H1 (cell line): ENCODE measurements around the gene SMIM23. TPM values are rescaled to one million over a fixed set of nuclear protein-coding genes. Genes with fewer than 3 reads are reported as not detected.

Experiments
- CTCF ChIA-PET: fragments of 300-600 bp; sonication (Branson Sonifier 250); formaldehyde crosslinking; loops from one replicate; lab custom pipeline; 2021; ENCODE audit not compliant: partially characterized antibody; lab: Charles Lee
- POLR2A ChIA-PET: fragments of 300-600 bp; sonication (Branson Sonifier 250); formaldehyde crosslinking; loops from one replicate; lab custom pipeline; 2021; ENCODE audit warnings: inconsistent platforms; ENCODE audit not compliant: partially characterized antibody; lab: Charles Lee
- DNase-seq, 2 experiments: peaks; one replicate each; pipeline versions ENCODE4 v3.0.0 to v3.0.0-alpha.2; 2010 to 2022; ENCODE audit warnings: low spot score in 2 of 2, low read depth in 1 of 2, mixed read lengths in 1 of 2
- FAIRE-seq: peaks from 2 replicates; lab custom pipeline; 2011; peaks lifted over from hg19 to GRCh38; lab: Jason Lieb, UNC
- H2AFZ ChIP-seq: 2 replicates; pipeline ENCODE4 v1.8.1; 2012; ENCODE audit warnings: low read length, inconsistent platforms
- H2AK5ac ChIP-seq: 2 replicates; pipeline ENCODE4 v1.6.1; 2013; ENCODE audit warnings: low read depth, low read length
- H2BK120ac ChIP-seq: replicated peaks from 2 replicates; pipeline ENCODE3; 2013; ENCODE audit warnings: low read depth, low read length, inconsistent platforms
- H2BK12ac ChIP-seq: 2 replicates; pipeline ENCODE4 v1.6.1; 2013; ENCODE audit warnings: low read depth, low read length
- H2BK15ac ChIP-seq: 2 replicates; pipeline ENCODE4 v1.6.1; 2013; ENCODE audit warnings: low read length
- H2BK20ac ChIP-seq: 2 replicates; pipeline ENCODE4 v1.6.1; 2013; ENCODE audit warnings: low read length
- H2BK5ac ChIP-seq: 2 replicates; pipeline ENCODE4 v1.6.1; 2013; ENCODE audit warnings: low read depth, low read length
- H3K14ac ChIP-seq: 2 replicates; pipeline ENCODE4 v1.6.1; 2013; ENCODE audit warnings: inconsistent platforms; ENCODE audit not compliant: insufficient read length
- H3K18ac ChIP-seq: 2 replicates; pipeline ENCODE4 v1.6.1; 2013; ENCODE audit warnings: low read length; ENCODE audit errors: extremely low read depth
- H3K23ac ChIP-seq: 2 replicates; pipeline ENCODE4 v1.6.1; 2013; ENCODE audit warnings: inconsistent platforms; ENCODE audit not compliant: insufficient read length
- H3K23me2 ChIP-seq: 2 replicates; pipeline ENCODE4 v1.6.1; 2013; ENCODE audit warnings: low read depth, low read length
- H3K27ac ChIP-seq: 2 replicates; pipeline ENCODE4 v1.6.1; 2011; ENCODE audit warnings: low read depth, low read length, inconsistent platforms
- H3K27me3 ChIP-seq, 4 experiments: replicated peaks in 1 of 4; 1 replicate in 1 of 4; 2 replicates in 3 of 4; pipeline versions ENCODE4 v1.6.1 to v1.8.1; 2011 to 2013; ENCODE audit warnings: low read length in 3 of 4, mild to moderate bottlenecking in 3 of 4, inconsistent platforms in 2 of 4, mixed read lengths in 2 of 4, moderate library complexity in 1 of 4; ENCODE audit not compliant: control insufficient read depth in 3 of 4, insufficient read depth in 3 of 4; ENCODE audit errors: extremely low read depth in 1 of 4
- H3K36me3 ChIP-seq, 4 experiments: 2 replicates each; pipeline versions ENCODE4 v1.6.1 to v1.8.1; 2011 to 2013; ENCODE audit warnings: mild to moderate bottlenecking in 4 of 4, low read length in 3 of 4, moderate library complexity in 2 of 4, control low read depth in 1 of 4, inconsistent platforms in 1 of 4; ENCODE audit not compliant: insufficient read depth in 4 of 4, control insufficient read depth in 2 of 4
- H3K4ac ChIP-seq: replicated peaks from 2 replicates; pipeline ENCODE3; 2013; ENCODE audit warnings: low read length, low read depth, mixed read lengths, inconsistent platforms; ENCODE audit not compliant: insufficient read length
- H3K4me1 ChIP-seq, 4 experiments: replicated peaks in 1 of 4; 1 replicate in 1 of 4; 2 replicates in 3 of 4; pipeline versions ENCODE4 v1.6.1 to v1.8.1; 2011 to 2013; ENCODE audit warnings: low read length in 3 of 4, inconsistent platforms in 2 of 4, mixed read lengths in 1 of 4; ENCODE audit not compliant: insufficient read depth in 4 of 4, control insufficient read depth in 3 of 4
- H3K4me2 ChIP-seq, 2 experiments: 2 replicates each; pipeline versions ENCODE4 v1.6.1 to v1.8.1; 2011 to 2013; ENCODE audit warnings: low read depth in 2 of 2, low read length in 2 of 2, control low read depth in 1 of 2, inconsistent platforms in 1 of 2, mild to moderate bottlenecking in 1 of 2; ENCODE audit not compliant: insufficient read depth in 1 of 2
- H3K4me3 ChIP-seq, 4 experiments: fragments of 200-600, 300-600 bp in 1 of 4; sonication (generic), shearing (Covaris generic), sonication (Bioruptor Twin) in 1 of 4; 2 replicates each; pipeline versions ENCODE4 v1.5.1 to v1.8.1; 2011 to 2016; ENCODE audit warnings: low read length in 4 of 4, low read depth in 3 of 4, control low read depth in 2 of 4, inconsistent platforms in 2 of 4, mild to moderate bottlenecking in 2 of 4, mixed read lengths in 1 of 4, moderate library complexity in 1 of 4; ENCODE audit not compliant: insufficient read depth in 2 of 4; ENCODE audit errors: extremely low read depth in 1 of 4
- H3K56ac ChIP-seq: replicated peaks from 2 replicates; pipeline ENCODE3; 2013; ENCODE audit warnings: low read depth, mild to moderate bottlenecking, mixed read lengths, low read length, inconsistent platforms; ENCODE audit not compliant: insufficient read length
- H3K79me1 ChIP-seq: 2 replicates; pipeline ENCODE4 v1.6.1; 2013; ENCODE audit warnings: low read depth, low read length, control low read depth
- H3K79me2 ChIP-seq, 2 experiments: 2 replicates each; pipeline versions ENCODE4 v1.6.1 to v1.8.1; 2012 to 2013; ENCODE audit warnings: low read length in 2 of 2, mild to moderate bottlenecking in 2 of 2, inconsistent platforms in 1 of 2; ENCODE audit not compliant: insufficient read depth in 2 of 2, control insufficient read depth in 1 of 2
- H3K9ac ChIP-seq, 4 experiments: replicated peaks in 1 of 4; 1 replicate in 1 of 4; 2 replicates in 3 of 4; pipeline versions ENCODE4 v1.6.1 to v1.8.1; 2011 to 2013; ENCODE audit warnings: low read depth in 3 of 4, low read length in 3 of 4, control low read depth in 2 of 4, mild to moderate bottlenecking in 2 of 4, moderate library complexity in 2 of 4, inconsistent platforms in 1 of 4; ENCODE audit errors: extremely low read depth in 1 of 4
- H3K9me3 ChIP-seq, 2 experiments: 2 replicates each; pipeline versions ENCODE4 v1.6.1 to v1.8.1; 2012 to 2013; ENCODE audit warnings: mild to moderate bottlenecking in 2 of 2, moderate library complexity in 2 of 2, control low read depth in 1 of 2, inconsistent platforms in 1 of 2, low read depth in 1 of 2, low read length in 1 of 2, mixed read lengths in 1 of 2; ENCODE audit not compliant: insufficient read depth in 2 of 2
- H4K20me1 ChIP-seq, 2 experiments: replicated peaks in 1 of 2; 2 replicates each; pipeline versions ENCODE3 to v1.8.1; 2011 to 2013; ENCODE audit warnings: inconsistent platforms in 2 of 2, low read length in 2 of 2, mild to moderate bottlenecking in 1 of 2; ENCODE audit not compliant: insufficient read depth in 2 of 2, control insufficient read depth in 1 of 2
- H4K5ac ChIP-seq: 2 replicates; pipeline ENCODE4 v1.6.1; 2013; ENCODE audit warnings: low read length, low read depth, mixed read lengths, inconsistent platforms; ENCODE audit not compliant: insufficient read length
- H4K8ac ChIP-seq: 2 replicates; pipeline ENCODE4 v1.8.0; 2013; ENCODE audit warnings: mild to moderate bottlenecking, moderate library complexity, low read length, inconsistent platforms; ENCODE audit not compliant: insufficient read depth; ENCODE audit errors: extremely low read depth
- H4K91ac ChIP-seq: replicated peaks from 2 replicates; pipeline ENCODE3; 2013; ENCODE audit warnings: low read length, mixed read lengths, inconsistent platforms; ENCODE audit not compliant: insufficient read length
- ASH2L ChIP-seq: fragments of 200-600, 300-600 bp; sonication (generic); IDR thresholded peaks from one replicate; pipeline ENCODE4 v1.7.1; 2017; ENCODE audit warnings: low read length
- CBX5 ChIP-seq: fragments of 300-800, 300-1000 bp; sonication (generic); IDR thresholded peaks from 2 replicates; pipeline ENCODE4 v1.7.1; 2016; ENCODE audit warnings: antibody characterized with exemption, low read length, low read depth
- HDAC6 ChIP-seq: IDR thresholded peaks from one replicate; pipeline ENCODE4 v1.7.1; 2012; ENCODE audit warnings: low read depth, mild to moderate bottlenecking, inconsistent platforms, low read length, moderate library complexity
- MAX ChIP-seq: IDR thresholded peaks from 2 replicates; pipeline ENCODE4 v1.6.1; 2012; ENCODE audit warnings: inconsistent platforms
- RFX5 ChIP-seq: IDR thresholded peaks from 2 replicates; pipeline ENCODE4 v1.6.1; 2011; ENCODE audit warnings: low read depth, low read length, improper control_type of control experiment, borderline replicate concordance
- SAP30 ChIP-seq: fragments of 300-600 bp; sonication (generic); IDR thresholded peaks from 2 replicates; pipeline ENCODE4 v1.7.1; 2012; ENCODE audit warnings: low read length, moderate library complexity, mild to moderate bottlenecking, inconsistent platforms; ENCODE audit not compliant: insufficient read depth, insufficient replicate concordance
- SP4 ChIP-seq: IDR thresholded peaks from 2 replicates; pipeline ENCODE4 v1.6.1; 2012; ENCODE audit warnings: low read length, inconsistent platforms
- TBP ChIP-seq: IDR thresholded peaks from 2 replicates; pipeline ENCODE4 v1.6.1; 2011; ENCODE audit warnings: low read depth, low read length, improper control_type of control experiment
- TEAD4 ChIP-seq: IDR thresholded peaks from 2 replicates; pipeline ENCODE4 v1.6.1; 2012; ENCODE audit warnings: low read depth, low read length, inconsistent platforms, mixed read lengths
- WGBS, 2 experiments: shearing (Covaris generic) in 1 of 2; methylation state at CpG; one replicate each; pipeline versions ENCODE4 v1.1.6 to v1.1.7; 2013 to 2015; ENCODE audit warnings: low lambda C conversion rate in 2 of 2, mixed read lengths in 2 of 2, inconsistent platforms in 1 of 2, low coverage in 1 of 2, missing lambda C conversion rate in 1 of 2; ENCODE audit not compliant: insufficient replicate concordance in 2 of 2, insufficient coverage in 1 of 2, insufficient read length in 1 of 2; ENCODE audit errors: extremely low coverage in 1 of 2, missing lambda C conversion rate in 1 of 2; 5-methylcytosine and 5-hydroxymethylcytosine counted together
- polyA plus RNA-seq, 7 experiments: library from polyadenylated mRNA; depleted of rRNA in 3 of 7; stranded (reverse) in 5 of 7; unstranded in 2 of 7; fragments of >200 nt in 5 of 7; fragments of 200-250 nt in 2 of 7; gene quantifications; 1 replicate in 5 of 7; 2 replicates in 1 of 7; 4 replicates in 1 of 7; pipeline versions ENCODE4 v1.2.1 to v1.2.3, GENCODE V29; 2011 to 2013; ENCODE audit warnings: missing spikeins in 2 of 7, mixed read lengths in 2 of 7
- total RNA-seq: library from RNA; stranded (reverse); fragmentation: NEBNext Ultra II Directional; extraction: Animal tissue kit (Norgen Biotek cat#: 25700); gene quantifications from 2 replicates; pipeline ENCODE4 v1.2.1, GENCODE V29; 2021

SMIM23 gene
- total and polyA plus RNA-seq, 2 of the 8 experiments (the other 6 are each of a cell fraction or from before 2014, with no cell fraction given), result not detected

DNA sequence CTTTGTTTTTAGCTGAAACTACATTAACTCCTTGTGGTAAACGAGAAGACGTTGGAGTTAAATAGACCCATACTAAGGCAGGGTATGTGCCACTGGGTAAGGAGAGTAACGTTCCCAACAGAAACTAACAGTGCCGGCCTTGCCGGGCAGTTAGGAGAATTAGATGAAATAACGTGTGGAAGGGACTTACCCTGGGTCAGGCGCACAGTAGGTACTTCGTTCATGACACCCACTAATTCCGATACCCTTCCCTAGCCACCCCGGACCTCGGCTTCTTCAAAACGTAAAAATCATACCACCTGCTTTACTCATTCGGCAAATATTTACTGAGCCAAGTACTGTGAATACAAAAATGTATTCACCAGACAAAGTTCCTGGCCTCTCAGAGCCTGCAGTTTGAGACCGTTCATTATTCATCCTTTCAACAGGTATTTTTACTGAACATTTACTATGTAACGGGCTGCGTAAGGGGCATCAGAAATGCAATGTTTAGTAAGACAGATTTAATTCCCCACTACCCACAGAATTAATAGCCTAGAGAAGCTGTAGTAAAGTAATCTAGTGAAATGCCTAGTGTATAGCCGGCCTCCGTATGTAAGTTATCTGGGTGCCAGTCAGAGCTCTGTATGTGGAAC lies 3.2 kb upstream of the SMIM23 start:
- Histone ChIP-seq H3K79me1 (no peaks in the 10 kb centered on the region), H2BK20ac (no peak overlapping the region), H2BK120ac (no peak overlapping the region), H3K9me3 (no peaks in the 10 kb centered on the region), H2BK5ac (no peak overlapping the region), H2AK5ac (no peak overlapping the region), H2BK15ac (no peak overlapping the region), H3K27ac (no peak overlapping the region), H3K23ac (no peak overlapping the region), H3K4ac (no peak overlapping the region), H3K27me3 (no peaks in the 10 kb centered on the region), H4K20me1 (no peaks in the 10 kb centered on the region), H2BK12ac (no peak overlapping the region), H4K5ac (no peak overlapping the region), H3K9ac (no peak overlapping the region), H3K36me3 (no peaks in the 10 kb centered on the region), H2AFZ (0 out of 2 replicates have a peak overlapping the region, but pooled peaks have one; percentile 11), H3K4me3 (no peak overlapping the region), H4K8ac (no peak overlapping the region), H3K14ac (no peak overlapping the region), H3K4me1 (no peaks in the 10 kb centered on the region; a peak in 1 of 7 replicates), H3K79me2 (no peaks in the 10 kb centered on the region), H3K18ac (no peak overlapping the region), H3K56ac (no peak overlapping the region), H3K23me2 (peaks cover 1% of the 10 kb centered on the region; the same call in 1 of the 2 replicates), H3K4me2 (no peak overlapping the region), H4K91ac (no peak overlapping the region)
- CTCF ChIA-PET, result interaction anchor here (1.0 to 2.0 kb wide), 5 partner anchors 9 to 26 kb away, joined by 3 to 5 read pairs (median 3); no protein-coding TSS in a partner anchor
- no peak for FAIRE-seq
- DNase-seq, result no peak
- POLR2A ChIA-PET, result no interaction called here
- 90% methylated on average over 18 of the region's 18 CpGs; no CpG with 5 or more reads in 1 of the 2 experiments for WGBS, 2 experiments
- TF ChIP-seq TEAD4 (no peak), RFX5 (no peak), SP4 (no peak), TBP (no peak), MAX (no peak), HDAC6 (no peak), ASH2L (no peak), CBX5 (no peak), SAP30 (no peak)
